HL-60 (cell line): ENCODE measurements around the gene CSDE1.

Experiments used
- POLR2AphosphoS5 ChIP-seq: IDR thresholded peaks from 2 replicates; pipeline ENCODE4 v1.6.1; 2012; ENCODE audit warnings: low read depth
- TF ChIP-seq, protein P1 (sequence below): IDR thresholded peaks from one replicate; pipeline ENCODE4 v1.5.1; 2011; ENCODE audit warnings: low read length, control low read depth, inconsistent platforms; ENCODE audit not compliant: insufficient read depth
- TF ChIP-seq, protein P2 (sequence below): IDR thresholded peaks from 2 replicates; pipeline ENCODE4 v1.6.1; 2012; ENCODE audit warnings: low read depth; ENCODE audit not compliant: insufficient replicate concordance

DNA sequence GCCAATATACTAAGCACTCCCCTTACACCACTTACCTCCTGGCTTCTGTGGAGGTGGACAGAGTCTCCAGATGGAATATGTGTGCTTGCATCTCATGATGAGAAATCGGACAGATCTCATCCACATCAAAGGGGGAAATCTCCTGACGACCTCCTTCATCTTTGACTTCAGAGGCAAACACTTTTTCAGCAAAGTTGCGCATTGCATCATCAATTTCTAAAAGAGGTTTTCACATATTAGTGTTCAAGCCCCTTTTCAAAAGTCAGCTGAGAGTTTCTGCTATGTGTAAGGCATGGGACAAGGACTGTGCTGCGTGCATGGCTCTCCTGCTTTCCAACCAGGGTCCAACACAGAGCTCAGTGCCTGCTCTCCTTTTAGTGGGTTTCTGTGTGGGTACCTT lies 69.3 kb downstream of the CSDE1 start:
- no peak for TF ChIP-seq POLR2AphosphoS5
- TF ChIP-seq, protein P1, sequence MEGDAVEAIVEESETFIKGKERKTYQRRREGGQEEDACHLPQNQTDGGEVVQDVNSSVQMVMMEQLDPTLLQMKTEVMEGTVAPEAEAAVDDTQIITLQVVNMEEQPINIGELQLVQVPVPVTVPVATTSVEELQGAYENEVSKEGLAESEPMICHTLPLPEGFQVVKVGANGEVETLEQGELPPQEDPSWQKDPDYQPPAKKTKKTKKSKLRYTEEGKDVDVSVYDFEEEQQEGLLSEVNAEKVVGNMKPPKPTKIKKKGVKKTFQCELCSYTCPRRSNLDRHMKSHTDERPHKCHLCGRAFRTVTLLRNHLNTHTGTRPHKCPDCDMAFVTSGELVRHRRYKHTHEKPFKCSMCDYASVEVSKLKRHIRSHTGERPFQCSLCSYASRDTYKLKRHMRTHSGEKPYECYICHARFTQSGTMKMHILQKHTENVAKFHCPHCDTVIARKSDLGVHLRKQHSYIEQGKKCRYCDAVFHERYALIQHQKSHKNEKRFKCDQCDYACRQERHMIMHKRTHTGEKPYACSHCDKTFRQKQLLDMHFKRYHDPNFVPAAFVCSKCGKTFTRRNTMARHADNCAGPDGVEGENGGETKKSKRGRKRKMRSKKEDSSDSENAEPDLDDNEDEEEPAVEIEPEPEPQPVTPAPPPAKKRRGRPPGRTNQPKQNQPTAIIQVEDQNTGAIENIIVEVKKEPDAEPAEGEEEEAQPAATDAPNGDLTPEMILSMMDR, result no peak
- TF ChIP-seq, protein P2, sequence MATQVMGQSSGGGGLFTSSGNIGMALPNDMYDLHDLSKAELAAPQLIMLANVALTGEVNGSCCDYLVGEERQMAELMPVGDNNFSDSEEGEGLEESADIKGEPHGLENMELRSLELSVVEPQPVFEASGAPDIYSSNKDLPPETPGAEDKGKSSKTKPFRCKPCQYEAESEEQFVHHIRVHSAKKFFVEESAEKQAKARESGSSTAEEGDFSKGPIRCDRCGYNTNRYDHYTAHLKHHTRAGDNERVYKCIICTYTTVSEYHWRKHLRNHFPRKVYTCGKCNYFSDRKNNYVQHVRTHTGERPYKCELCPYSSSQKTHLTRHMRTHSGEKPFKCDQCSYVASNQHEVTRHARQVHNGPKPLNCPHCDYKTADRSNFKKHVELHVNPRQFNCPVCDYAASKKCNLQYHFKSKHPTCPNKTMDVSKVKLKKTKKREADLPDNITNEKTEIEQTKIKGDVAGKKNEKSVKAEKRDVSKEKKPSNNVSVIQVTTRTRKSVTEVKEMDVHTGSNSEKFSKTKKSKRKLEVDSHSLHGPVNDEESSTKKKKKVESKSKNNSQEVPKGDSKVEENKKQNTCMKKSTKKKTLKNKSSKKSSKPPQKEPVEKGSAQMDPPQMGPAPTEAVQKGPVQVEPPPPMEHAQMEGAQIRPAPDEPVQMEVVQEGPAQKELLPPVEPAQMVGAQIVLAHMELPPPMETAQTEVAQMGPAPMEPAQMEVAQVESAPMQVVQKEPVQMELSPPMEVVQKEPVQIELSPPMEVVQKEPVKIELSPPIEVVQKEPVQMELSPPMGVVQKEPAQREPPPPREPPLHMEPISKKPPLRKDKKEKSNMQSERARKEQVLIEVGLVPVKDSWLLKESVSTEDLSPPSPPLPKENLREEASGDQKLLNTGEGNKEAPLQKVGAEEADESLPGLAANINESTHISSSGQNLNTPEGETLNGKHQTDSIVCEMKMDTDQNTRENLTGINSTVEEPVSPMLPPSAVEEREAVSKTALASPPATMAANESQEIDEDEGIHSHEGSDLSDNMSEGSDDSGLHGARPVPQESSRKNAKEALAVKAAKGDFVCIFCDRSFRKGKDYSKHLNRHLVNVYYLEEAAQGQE, result no peak
